Right lobe of liver (tissue), 4 donors: ENCODE results near the gene CA11.

Experiments
- CTCF ChIP-seq, 4 donors: fragments of 200-600 bp in 3 of 4; fragments of 450-650 bp in 1 of 4; IDR thresholded peaks; one replicate each; pipeline versions ENCODE4 v1.5.1 to v1.8.0; 2016 to 2022; ENCODE audit warnings: antibody characterized with exemption in 4 of 4, mild to moderate bottlenecking in 2 of 4
- POLR2A ChIP-seq: fragments of 450-650 bp; IDR thresholded peaks from one replicate; pipeline ENCODE4 v1.6.1; 2017; ENCODE audit warnings: antibody characterized with exemption, mild to moderate bottlenecking
- donor health status: DM: no; HTN: no; CAD: no.
- donor health status: DM: no; HTN: no; CAD: no.
- donor health status: DM: no; HTN: yes; CAD: no.

DNA sequence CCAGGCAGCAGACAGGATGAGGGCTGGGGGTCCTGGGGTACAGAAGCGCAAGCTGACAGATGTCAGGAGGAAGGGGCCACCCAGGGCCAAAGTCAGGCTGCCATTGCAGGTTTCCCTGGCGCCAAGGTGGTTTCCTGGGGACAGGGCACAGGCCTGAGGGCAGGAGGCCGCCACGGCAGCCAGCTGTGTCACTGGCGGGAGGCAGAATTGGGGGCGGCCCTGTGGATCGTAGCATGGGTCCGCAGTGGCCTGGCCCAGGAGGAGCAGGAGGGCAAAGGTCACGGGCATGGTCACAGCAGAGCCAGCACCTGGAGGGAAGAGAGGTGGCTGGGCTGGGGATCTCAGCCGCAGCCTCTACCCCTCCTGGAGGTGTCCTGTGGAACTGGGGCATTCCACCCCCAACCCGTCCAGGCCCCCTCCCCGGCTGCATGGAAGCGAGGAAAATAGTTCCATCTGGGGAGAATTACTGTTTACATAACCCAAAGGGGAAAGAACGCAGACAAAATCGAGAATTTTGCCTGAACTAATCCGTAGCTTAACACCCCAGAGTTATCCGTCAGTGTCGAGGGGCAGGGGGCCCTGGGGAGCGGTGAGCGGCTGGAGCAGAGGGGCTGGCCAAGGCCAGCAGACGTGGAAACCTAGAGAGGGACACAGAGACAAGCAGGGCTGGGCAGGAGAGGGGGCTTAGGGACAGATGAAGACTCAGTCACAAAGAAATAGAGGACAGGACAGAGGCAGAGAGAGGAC is 24.9 kb upstream of the CA11 start:
- TF ChIP-seq CTCF (IDR thresholded peaks at IDR 0.05) (no peak), POLR2A (no peak)
